Aortic smooth muscle cell (primary cell): Measurements from ENCODE around the gene ADAM23. TPM values are rescaled to one million over a fixed set of nuclear protein-coding genes. Genes with fewer than 3 reads are reported as not detected.

ENCODE experiments used
- total RNA-seq: library from RNA; depleted of rRNA; stranded (reverse); fragments of >200 nt; gene quantifications from 2 replicates; pipeline ENCODE4 v1.2.3, GENCODE V29; 2014

Gene ADAM23
- 4.6 and 7.7 TPM in 2 replicates for total RNA-seq

GRCh38 chr2:206442833-206443734, at the start of gene ADAM23:
TSS of gene ADAM23 (plus strand) at chr2:206443532. CDS start at chr2:206443867, 335 bp downstream.

GRCh38 chr2:206642075-206643025, 199.0 kb downstream of the ADAM23 start, which contains the start of gene FAM237A:
TSS of gene FAM237A (plus strand) at chr2:206642487. CDS start at chr2:206644237, 1,750 bp downstream.

Other genes starting within 250 kb of the ADAM23 start
- gene ZDBF2, start 168.9 kb upstream of the ADAM23 start, total RNA-seq: 10.4 and 10.9 TPM in 2 replicates
- not detected in 2 replicates for gene FAM237A, start 199.0 kb downstream of the ADAM23 start, total RNA-seq